Measurements from ENCODE around the gene PPP1R14B.

Gene PPP1R14B

DNA sequence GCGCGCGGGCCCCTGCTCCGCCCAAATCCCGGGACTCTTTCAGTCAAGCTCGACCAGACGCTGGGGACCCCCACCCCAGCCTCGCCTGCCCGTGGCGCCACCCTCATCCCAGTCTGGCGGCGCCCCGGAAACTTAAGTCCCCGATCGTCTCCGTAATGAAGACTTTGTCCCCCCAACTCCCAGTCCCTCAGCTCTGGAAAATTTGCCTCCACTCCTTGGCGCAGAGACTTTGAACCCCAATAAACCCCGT, 4.9 kb upstream of the PPP1R14B start:
- peak overlapping the region; percentile 50 for H3K4me3 ChIP-seq (ENCODE audit: low read depth, low read length)
- in situ Hi-C loops (cut with HindIII; ENCODE audit: low sequenced_read_pairs) = no loop called here
- TF ChIP-seq, protein P1, sequence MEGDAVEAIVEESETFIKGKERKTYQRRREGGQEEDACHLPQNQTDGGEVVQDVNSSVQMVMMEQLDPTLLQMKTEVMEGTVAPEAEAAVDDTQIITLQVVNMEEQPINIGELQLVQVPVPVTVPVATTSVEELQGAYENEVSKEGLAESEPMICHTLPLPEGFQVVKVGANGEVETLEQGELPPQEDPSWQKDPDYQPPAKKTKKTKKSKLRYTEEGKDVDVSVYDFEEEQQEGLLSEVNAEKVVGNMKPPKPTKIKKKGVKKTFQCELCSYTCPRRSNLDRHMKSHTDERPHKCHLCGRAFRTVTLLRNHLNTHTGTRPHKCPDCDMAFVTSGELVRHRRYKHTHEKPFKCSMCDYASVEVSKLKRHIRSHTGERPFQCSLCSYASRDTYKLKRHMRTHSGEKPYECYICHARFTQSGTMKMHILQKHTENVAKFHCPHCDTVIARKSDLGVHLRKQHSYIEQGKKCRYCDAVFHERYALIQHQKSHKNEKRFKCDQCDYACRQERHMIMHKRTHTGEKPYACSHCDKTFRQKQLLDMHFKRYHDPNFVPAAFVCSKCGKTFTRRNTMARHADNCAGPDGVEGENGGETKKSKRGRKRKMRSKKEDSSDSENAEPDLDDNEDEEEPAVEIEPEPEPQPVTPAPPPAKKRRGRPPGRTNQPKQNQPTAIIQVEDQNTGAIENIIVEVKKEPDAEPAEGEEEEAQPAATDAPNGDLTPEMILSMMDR (IDR thresholded peaks at IDR 0.05; ENCODE audit: low read depth, low read length, missing control alignments) = no peak
- no peak for DNase-seq (ENCODE audit: low read depth)

DNA sequence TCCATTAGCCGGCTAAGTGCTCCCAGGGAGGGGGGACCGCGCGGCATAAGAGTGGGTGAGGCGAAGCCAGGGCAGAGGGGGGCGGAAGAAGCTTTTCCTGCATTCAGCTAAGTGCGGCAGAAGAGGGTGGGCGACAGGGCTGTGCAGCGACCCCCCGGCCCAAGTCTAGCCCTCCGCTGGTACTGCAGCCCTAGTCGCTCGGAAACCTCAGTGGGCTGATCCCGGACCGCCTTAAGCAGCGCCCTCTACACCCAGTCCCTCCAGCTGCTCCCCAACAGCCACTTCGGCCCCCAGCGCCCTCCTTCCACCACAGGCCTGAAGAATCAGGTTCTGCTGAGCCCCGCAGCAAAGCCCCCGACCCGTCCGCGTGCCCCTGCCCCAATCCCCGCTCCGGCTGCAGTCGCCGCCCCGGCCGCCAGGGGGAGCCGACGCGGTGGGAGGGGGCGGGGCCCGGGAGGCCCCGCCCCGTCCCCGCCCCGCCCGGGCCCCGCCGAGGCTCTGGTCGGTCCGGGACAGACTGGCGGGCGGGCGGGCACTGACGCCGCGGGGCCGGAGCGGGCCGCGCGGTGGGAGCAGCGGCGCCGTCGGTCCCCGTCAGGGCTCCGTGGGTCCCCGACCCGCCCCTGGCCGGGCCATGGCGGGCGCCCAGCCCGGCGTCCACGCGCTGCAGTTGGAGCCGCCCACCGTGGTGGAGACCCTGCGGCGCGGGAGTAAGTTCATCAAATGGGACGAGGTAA, 4.4 kb upstream of the PPP1R14B start, which contains the start of gene PLCB3:
Gene PLCB3, plus strand, starts transcription at position 515 of the 737 bp plus-strand sequence. Its CDS starts 120 bp downstream, at position 635.
- TF ChIP-seq, protein P1 (IDR thresholded peaks at IDR 0.05; ENCODE audit: low read depth, low read length, missing control alignments) = peak; percentile 53
- in situ Hi-C loops (cut with HindIII; ENCODE audit: low sequenced_read_pairs) = no loop called here
- DNase-seq (ENCODE audit: low read depth) = no peak
- peak within 1 kb of the TSS; percentile 50 for H3K4me3 ChIP-seq (ENCODE audit: low read depth, low read length)

DNA sequence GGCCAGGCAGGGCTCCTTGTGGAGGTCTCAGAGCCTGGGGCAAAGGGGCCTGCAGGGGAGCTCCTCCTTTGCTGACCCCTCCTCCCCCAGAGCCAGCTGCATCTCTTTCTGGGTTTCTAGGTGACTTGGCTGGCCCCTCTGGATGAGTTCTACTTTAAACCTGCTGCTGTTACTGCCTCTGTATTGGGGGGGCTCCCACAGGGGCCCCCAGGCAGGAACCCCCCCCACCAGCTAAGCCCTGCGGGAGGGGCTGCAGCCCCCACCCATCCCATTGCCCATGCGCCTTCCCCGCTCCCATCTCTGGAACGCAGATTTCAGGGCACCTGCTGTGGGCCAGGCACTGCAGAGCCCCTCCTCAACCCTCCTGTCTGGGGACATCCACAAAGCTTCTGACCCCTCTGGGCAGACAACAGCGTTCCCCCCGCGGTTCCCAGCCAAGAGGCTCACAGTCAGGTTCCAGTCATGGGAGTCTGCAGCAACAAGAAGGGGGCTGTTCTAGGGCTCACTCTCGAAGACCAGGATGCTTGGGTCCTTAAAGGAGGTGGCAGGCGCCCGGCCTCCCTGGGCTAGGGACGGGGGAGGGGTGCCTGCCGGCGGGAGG, 3.8 kb upstream of the PPP1R14B start:
- DNase-seq (ENCODE audit: low read depth) = no peak
- TF ChIP-seq, protein P1 (IDR thresholded peaks at IDR 0.05; ENCODE audit: low read depth, low read length, missing control alignments) = no peak

DNA sequence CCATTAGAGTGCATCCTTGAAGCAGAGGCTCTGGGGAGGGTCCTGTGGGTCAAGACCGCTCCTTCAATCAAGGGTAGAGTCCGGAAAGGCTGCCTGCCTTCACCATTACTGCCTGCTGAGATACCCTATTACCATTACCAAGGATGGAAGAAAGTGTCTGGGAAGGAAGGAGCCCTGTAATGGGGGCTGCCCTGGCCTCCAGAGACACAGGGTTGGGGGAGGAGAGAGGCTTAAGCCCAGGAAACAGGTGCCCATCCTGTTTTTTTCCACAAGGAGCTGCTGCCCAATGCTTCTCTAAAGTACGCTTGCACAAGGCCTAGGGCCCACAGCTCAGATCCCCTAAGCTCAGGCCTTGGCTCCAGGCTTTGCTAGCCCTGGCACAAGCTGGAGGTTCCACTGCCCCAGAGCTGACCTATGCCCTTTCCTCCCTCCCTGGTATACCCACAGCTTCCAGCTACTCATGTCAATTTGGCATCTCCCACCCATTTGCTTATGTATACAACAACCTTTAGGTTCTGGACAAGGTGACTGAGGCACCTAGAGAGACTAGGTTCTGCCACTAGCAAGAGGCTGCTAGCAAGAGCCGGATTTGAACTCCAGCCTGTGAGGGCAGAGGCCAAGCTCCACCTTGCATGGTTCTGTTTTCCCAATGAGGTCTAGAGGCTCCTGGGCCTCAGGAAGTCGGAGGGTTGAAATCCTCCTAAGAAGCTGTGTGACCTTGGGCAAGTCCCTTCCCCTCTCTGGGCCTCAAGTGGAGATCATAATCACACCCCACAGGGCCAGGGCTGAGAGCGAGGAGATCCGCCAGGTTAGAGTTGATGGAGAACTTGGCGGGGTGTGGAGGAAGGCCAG, 3.0 kb upstream of the PPP1R14B start:
- in situ Hi-C loops (cut with HindIII; ENCODE audit: low sequenced_read_pairs) = no loop called here
- TF ChIP-seq, protein P1 (IDR thresholded peaks at IDR 0.05; ENCODE audit: low read depth, low read length, missing control alignments) = no peak
- no peak for DNase-seq (ENCODE audit: low read depth)
- no peak overlapping the region for H3K4me3 ChIP-seq (ENCODE audit: low read depth, low read length)

More for the DNA sequence above, 3.8 kb upstream of the PPP1R14B start:
- in situ Hi-C loops (cut with HindIII; ENCODE audit: low sequenced_read_pairs) = no loop called here
- peak overlapping the region; percentile 50 for H3K4me3 ChIP-seq (ENCODE audit: low read depth, low read length)

DNA sequence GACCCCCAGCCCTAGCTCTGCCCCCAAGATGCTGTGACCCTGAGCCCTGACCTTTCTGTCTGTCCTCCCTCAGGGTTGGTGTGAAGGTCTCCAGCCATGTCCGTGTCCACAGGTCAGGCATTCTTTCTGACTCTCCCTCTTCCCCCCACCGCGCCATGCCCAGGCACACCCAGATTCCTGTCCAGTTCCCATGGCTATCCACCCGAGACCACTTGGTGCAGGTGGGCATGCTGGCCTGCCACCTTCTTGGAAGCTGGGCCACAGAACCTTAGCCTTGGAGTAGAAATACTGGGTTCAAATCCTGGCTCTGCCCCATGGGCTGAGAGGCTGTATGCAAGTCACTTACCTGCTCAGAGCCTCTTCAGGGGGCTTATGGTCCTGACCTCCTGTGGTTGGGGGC, 2.3 kb upstream of the PPP1R14B start:
- DNase-seq (ENCODE audit: low read depth) = no peak
- in situ Hi-C loops (cut with HindIII; ENCODE audit: low sequenced_read_pairs) = no loop called here
- TF ChIP-seq, protein P1 (IDR thresholded peaks at IDR 0.05; ENCODE audit: low read depth, low read length, missing control alignments) = no peak
- H3K4me3 ChIP-seq (ENCODE audit: low read depth, low read length) = no peak overlapping the region

DNA sequence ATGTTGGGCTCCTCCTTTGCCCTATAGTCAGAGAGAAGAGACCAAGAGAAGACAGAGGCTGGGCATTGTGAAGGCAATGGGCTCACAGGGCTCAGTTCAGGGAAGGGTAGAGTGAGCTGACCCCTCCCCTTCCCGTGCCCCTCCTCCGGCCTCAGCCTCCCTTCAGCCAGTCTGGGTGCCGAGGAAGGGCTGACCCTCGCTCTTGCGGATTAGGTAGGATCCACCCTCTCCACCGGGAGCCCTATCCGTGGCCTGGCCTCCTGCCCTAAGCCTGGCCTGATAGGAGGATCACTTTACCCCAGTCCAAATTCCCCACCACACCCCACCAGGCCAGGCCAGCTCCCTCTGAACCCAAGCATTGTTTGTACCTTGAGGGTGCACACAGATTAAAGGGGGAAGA, 1.8 kb upstream of the PPP1R14B start:
- in situ Hi-C loops (cut with HindIII; ENCODE audit: low sequenced_read_pairs) = no loop called here
- no peak for DNase-seq (ENCODE audit: low read depth)
- TF ChIP-seq, protein P1 (IDR thresholded peaks at IDR 0.05; ENCODE audit: low read depth, low read length, missing control alignments) = no peak
- no peak overlapping the region for H3K4me3 ChIP-seq (ENCODE audit: low read depth, low read length)

Data from astrocyte of the cerebellum (primary cell).